Liver (tissue), 3 donors: ENCODE measurements around the gene CIAPIN1.

Experiments used
- EGR1 ChIP-seq, 2 donors: IDR thresholded peaks; 2 replicates each; pipeline ENCODE4 v1.6.1; 2016 to 2018; ENCODE audit warnings: antibody characterized with exemption in 2 of 2, low read depth in 2 of 2
- GABPA ChIP-seq, 2 donors: IDR thresholded peaks in 1 of 2; conservative IDR thresholded peaks in 1 of 2; 2 replicates each; pipeline ENCODE4 v1.6.1; 2016; ENCODE audit warnings: antibody characterized with exemption in 2 of 2, mild to moderate bottlenecking in 1 of 2, moderate library complexity in 1 of 2
- MAX ChIP-seq: IDR thresholded peaks from 2 replicates; pipeline ENCODE4 v1.6.1; 2016; ENCODE audit warnings: antibody characterized with exemption
- RAD21 ChIP-seq, 2 donors: IDR thresholded peaks; 2 replicates each; pipeline ENCODE4 v1.6.1; 2016; ENCODE audit warnings: antibody characterized with exemption in 2 of 2, mild to moderate bottlenecking in 2 of 2
- SP1 ChIP-seq: IDR thresholded peaks from 2 replicates; pipeline ENCODE4 v1.6.1; 2018; ENCODE audit warnings: antibody characterized with exemption, mild to moderate bottlenecking
- TAF1 ChIP-seq: conservative IDR thresholded peaks from 2 replicates; pipeline ENCODE4 v1.6.1; 2016; ENCODE audit warnings: antibody characterized with exemption, mild to moderate bottlenecking
- YY1 ChIP-seq: IDR thresholded peaks from 2 replicates; pipeline ENCODE4 v1.6.1; 2016; ENCODE audit warnings: antibody characterized with exemption, mild to moderate bottlenecking
- ZBTB33 ChIP-seq: IDR thresholded peaks from 2 replicates; pipeline ENCODE4 v1.6.1; 2016; ENCODE audit warnings: antibody characterized with exemption
- TF ChIP-seq, protein P1 (sequence below): fragments of 150-350 bp; IDR thresholded peaks from 2 replicates; pipeline ENCODE4 v1.5.1; 2017; ENCODE audit warnings: improper control_type of control experiment, low read depth, low read length; ENCODE audit not compliant: missing input control
- TF ChIP-seq, protein P2 (sequence below): IDR thresholded peaks from 2 replicates; pipeline ENCODE4 v1.6.1; 2016; ENCODE audit warnings: antibody characterized with exemption, mild to moderate bottlenecking
- donor health status: healthy.
- donor health status: healthy.

GRCh38 chr16:57471852-57472664, 24.9 kb upstream of the CIAPIN1 start:
- peak; percentile 7 to 17 for TF ChIP-seq RAD21 (IDR thresholded peaks at IDR 0.05)
- TF ChIP-seq, protein P1, sequence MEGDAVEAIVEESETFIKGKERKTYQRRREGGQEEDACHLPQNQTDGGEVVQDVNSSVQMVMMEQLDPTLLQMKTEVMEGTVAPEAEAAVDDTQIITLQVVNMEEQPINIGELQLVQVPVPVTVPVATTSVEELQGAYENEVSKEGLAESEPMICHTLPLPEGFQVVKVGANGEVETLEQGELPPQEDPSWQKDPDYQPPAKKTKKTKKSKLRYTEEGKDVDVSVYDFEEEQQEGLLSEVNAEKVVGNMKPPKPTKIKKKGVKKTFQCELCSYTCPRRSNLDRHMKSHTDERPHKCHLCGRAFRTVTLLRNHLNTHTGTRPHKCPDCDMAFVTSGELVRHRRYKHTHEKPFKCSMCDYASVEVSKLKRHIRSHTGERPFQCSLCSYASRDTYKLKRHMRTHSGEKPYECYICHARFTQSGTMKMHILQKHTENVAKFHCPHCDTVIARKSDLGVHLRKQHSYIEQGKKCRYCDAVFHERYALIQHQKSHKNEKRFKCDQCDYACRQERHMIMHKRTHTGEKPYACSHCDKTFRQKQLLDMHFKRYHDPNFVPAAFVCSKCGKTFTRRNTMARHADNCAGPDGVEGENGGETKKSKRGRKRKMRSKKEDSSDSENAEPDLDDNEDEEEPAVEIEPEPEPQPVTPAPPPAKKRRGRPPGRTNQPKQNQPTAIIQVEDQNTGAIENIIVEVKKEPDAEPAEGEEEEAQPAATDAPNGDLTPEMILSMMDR, result no peak
- no peak for TF ChIP-seq MAX
- TF ChIP-seq EGR1 (IDR thresholded peaks at IDR 0.05; ENCODE audit: low read depth in 2 of 2), result no peak
- TF ChIP-seq, protein P2, sequence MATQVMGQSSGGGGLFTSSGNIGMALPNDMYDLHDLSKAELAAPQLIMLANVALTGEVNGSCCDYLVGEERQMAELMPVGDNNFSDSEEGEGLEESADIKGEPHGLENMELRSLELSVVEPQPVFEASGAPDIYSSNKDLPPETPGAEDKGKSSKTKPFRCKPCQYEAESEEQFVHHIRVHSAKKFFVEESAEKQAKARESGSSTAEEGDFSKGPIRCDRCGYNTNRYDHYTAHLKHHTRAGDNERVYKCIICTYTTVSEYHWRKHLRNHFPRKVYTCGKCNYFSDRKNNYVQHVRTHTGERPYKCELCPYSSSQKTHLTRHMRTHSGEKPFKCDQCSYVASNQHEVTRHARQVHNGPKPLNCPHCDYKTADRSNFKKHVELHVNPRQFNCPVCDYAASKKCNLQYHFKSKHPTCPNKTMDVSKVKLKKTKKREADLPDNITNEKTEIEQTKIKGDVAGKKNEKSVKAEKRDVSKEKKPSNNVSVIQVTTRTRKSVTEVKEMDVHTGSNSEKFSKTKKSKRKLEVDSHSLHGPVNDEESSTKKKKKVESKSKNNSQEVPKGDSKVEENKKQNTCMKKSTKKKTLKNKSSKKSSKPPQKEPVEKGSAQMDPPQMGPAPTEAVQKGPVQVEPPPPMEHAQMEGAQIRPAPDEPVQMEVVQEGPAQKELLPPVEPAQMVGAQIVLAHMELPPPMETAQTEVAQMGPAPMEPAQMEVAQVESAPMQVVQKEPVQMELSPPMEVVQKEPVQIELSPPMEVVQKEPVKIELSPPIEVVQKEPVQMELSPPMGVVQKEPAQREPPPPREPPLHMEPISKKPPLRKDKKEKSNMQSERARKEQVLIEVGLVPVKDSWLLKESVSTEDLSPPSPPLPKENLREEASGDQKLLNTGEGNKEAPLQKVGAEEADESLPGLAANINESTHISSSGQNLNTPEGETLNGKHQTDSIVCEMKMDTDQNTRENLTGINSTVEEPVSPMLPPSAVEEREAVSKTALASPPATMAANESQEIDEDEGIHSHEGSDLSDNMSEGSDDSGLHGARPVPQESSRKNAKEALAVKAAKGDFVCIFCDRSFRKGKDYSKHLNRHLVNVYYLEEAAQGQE, result peak; percentile 9
- TF ChIP-seq YY1, result peak; percentile 24
- no peak for TF ChIP-seq GABPA (IDR thresholded peaks at IDR 0.05 in 1 of 2, conservative IDR thresholded peaks at IDR 0.05 in 1 of 2)
- TF ChIP-seq SP1, result peak; percentile 87
- TF ChIP-seq TAF1, result no peak
- TF ChIP-seq ZBTB33, result no peak
